GM19328 (cell line): ENCODE data around the gene SMARCA2.

Source experiments
- ATAC-seq: cut with Tn5 transposase; IDR thresholded peaks from one replicate; pipeline ENCODE4 v1.9.1; 2021; ENCODE audit warnings: mild to moderate bottlenecking, moderate library complexity; ENCODE audit not compliant: unreplicated experiment

The SMARCA2 gene

DNA sequence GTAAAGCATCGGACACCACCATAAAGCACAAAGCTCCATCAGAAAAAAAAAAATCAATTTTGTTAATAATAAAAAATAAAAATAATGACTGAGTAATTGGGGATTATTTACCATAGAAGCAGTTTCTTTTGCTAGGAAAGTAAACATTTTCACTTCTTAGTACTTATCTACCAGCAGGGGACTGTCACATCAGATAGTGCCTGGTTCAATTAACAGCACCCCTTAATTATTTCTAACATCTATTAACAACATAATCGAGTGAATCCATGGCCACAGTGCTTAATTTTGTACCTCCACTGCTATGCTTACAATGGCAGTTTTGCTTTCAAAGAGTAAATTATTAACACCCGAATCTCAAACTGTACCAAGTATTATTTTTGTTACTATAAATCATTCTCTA lies 221.7 kb downstream of the SMARCA2 start:
- ATAC-seq = no peak

DNA sequence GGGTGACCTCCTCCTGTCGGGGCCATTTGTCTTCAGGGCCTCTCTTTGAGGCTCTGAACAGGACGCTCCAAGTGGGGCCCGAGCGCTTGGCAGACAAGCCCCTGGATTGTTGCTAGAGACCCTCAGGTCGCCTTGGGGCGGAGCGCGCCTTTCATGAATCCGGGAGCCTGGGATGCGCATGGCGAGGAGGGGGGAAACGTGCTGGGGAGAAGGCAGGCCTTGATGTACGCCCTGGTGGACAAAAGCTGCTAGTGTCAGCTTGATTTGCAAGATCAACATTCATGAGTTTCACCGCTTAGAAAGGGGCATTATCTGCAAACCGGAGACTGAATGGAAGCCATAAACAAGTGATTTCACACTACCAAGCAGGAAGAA lies 226.3 kb downstream of the SMARCA2 start:
- peak; percentile 7 for ATAC-seq

DNA sequence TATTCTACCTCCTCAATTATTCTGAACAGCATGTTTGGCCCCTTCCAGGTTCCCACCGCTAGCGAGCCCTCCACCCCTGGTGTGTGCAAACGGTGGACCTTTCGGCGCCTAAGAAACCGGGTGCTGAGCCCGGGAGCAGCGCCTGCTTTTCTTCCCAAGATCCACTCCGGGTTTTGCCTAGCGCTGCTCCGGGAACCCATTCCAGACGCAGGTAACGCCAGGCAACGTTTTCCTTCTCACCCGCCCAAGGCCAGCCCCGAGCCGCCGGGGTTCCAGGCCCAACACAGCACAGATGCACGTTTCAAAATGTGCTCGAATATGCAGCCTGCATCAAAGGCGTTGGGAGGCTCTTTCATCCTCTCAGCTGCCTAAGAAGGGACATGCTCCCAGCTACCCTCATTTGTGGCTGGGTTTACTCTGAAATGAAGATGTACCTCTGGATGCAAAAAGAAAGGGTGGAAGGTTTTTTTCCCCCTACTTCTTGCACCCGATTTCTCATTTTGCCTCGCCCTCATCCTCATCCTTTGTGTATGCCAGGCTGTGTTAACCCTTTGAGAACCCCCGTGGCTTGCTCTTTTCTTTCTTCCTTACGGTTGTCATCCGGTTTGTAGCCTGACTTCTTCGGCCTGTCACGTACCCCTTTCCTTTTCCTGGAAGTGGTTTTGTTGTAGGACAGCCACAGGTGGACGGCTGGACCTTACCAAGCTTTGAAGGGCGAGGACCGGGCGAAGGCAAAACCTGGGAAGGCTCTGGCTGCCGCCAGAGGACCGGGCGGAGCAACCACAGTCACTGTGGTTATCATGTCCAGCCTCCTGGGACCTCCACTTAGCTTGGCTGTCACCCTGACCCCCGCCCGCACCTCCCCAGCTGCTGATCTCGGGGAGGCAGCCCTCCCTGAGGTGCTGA lies 226.9 kb downstream of the SMARCA2 start:
- ATAC-seq = peak; percentile 91

DNA sequence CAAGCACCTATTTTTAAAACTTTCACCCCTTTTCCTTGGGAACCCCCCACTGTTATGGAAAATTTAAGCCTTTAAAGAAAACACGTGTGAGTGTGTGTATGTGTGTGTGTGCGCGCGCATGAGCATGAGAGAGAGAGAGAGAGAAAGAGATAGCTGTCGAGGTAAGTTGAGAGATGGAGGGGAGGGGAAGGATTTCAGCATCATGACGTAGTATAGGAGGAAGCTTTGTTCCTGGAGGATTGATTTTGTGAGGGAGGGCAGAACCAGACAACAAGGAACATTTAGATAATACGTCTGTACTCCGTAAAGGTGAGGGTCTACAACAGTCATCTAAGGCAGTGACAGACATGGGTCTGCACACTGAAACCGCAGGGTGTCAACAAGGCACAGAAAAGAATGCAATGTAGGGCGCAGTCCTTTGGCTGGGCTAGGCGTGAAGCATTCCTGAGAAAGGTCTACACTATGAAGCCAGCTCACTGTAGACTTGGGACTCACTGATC lies 227.7 kb downstream of the SMARCA2 start:
- no peak for ATAC-seq
